Endothelial cell of hepatic sinusoid (primary cell): ENCODE data around the gene LRRC45.

Experiments used
- in situ Hi-C: cut with HindIII; loops from 2 replicates; pipeline ENCODE4 v1.10.0; 2017; ENCODE audit warnings: low sequenced_read_pairs

Gene LRRC45

GRCh38 chr17:82031303-82031884, 8.3 kb downstream of the LRRC45 start, which contains the start of gene RAC3:
RAC3 (plus strand) TSS chr17:82031678; CDS start chr17:82031762, 84 bp downstream.
- in situ Hi-C loops: loop anchor here (10.0 kb wide), 3 partner anchors 57 to 303 kb away; partner anchors contain the start of genes ASPSCR1, CSNK1D and SECTM1

GRCh38 chr17:82031885-82032627, 9.0 kb downstream of the LRRC45 start:
- in situ Hi-C loops: loop anchor here (10.0 kb wide), 3 partner anchors 57 to 303 kb away; partner anchors contain the start of genes ASPSCR1, CSNK1D and SECTM1

GRCh38 chr17:82033359-82034085, 10.4 kb downstream of the LRRC45 start:
- in situ Hi-C loops: loop anchor here (10.0 kb wide), 3 partner anchors 59 to 301 kb away; partner anchors contain the start of genes ASPSCR1, CSNK1D and SECTM1

- in situ Hi-C loops: loop anchor here (10.0 kb wide), 3 partner anchors 60 to 300 kb away; partner anchors contain the start of genes ASPSCR1, CSNK1D and SECTM1
These were observed 11.4 kb downstream of the LRRC45 start for GRCh38 chr17:82034371-82035011.

- in situ Hi-C loops: loop anchor here (10.0 kb wide), 3 partner anchors 61 to 299 kb away; partner anchors contain the start of genes ASPSCR1, CSNK1D and SECTM1
These were observed 12.4 kb downstream of the LRRC45 start for GRCh38 chr17:82035488-82035887.

- in situ Hi-C loops: loop anchor here (10.0 kb wide), 3 partner anchors 61 to 299 kb away; partner anchors contain the start of genes ASPSCR1, CSNK1D and SECTM1
These were observed 13.0 kb downstream of the LRRC45 start for GRCh38 chr17:82035956-82036633.

GRCh38 chr17:82036634-82037091, 13.6 kb downstream of the LRRC45 start:
- in situ Hi-C loops: loop anchor here (10.0 kb wide), 3 partner anchors 62 to 298 kb away; partner anchors contain the start of genes ASPSCR1, CSNK1D and SECTM1

GRCh38 chr17:82037092-82037888, 14.2 kb downstream of the LRRC45 start, which contains the start of gene DCXR:
DCXR (minus strand) TSS chr17:82037697; CDS start chr17:82037682, 15 bp downstream.
- in situ Hi-C loops: loop anchor here (10.0 kb wide), 3 partner anchors 62 to 298 kb away; partner anchors contain the start of genes ASPSCR1, CSNK1D and SECTM1

- in situ Hi-C loops: loop anchor here (10.0 kb wide), 3 partner anchors 63 to 297 kb away; partner anchors contain the start of genes ASPSCR1, CSNK1D and SECTM1
These were observed 14.7 kb downstream of the LRRC45 start for GRCh38 chr17:82037889-82038195.

- in situ Hi-C loops: loop anchor here (10.0 kb wide), 3 partner anchors 64 to 296 kb away; partner anchors contain the start of genes ASPSCR1, CSNK1D and SECTM1
These were observed 15.8 kb downstream of the LRRC45 start for GRCh38 chr17:82038796-82039409.

GRCh38 chr17:82039695-82040299, 16.7 kb downstream of the LRRC45 start:
- in situ Hi-C loops: loop anchor here (10.0 kb wide), 3 partner anchors 65 to 295 kb away; partner anchors contain the start of genes ASPSCR1, CSNK1D and SECTM1

- in situ Hi-C loops: no loop called here
These were observed 18.2 kb downstream of the LRRC45 start for GRCh38 chr17:82041144-82041814.

GRCh38 chr17:82042649-82043048, 19.5 kb downstream of the LRRC45 start:
- in situ Hi-C loops: no loop called here

- in situ Hi-C loops: no loop called here
These were observed 20.4 kb downstream of the LRRC45 start for GRCh38 chr17:82043507-82043906.

- in situ Hi-C loops: no loop called here
These were observed 22.9 kb downstream of the LRRC45 start for GRCh38 chr17:82045936-82046484.

GRCh38 chr17:82046903-82047302, 23.8 kb downstream of the LRRC45 start:
- in situ Hi-C loops: no loop called here

GRCh38 chr17:82047379-82047778, 24.3 kb downstream of the LRRC45 start:
- in situ Hi-C loops: no loop called here
